Measurements from ENCODE around the gene TSC22D3. TPM values are rescaled to one million over a fixed set of nuclear protein-coding genes. Genes with fewer than 3 reads are reported as not detected.

TSC22D3 gene
- total RNA-seq, 1 donor from 2014 or later: 25.9 TPM

DNA sequence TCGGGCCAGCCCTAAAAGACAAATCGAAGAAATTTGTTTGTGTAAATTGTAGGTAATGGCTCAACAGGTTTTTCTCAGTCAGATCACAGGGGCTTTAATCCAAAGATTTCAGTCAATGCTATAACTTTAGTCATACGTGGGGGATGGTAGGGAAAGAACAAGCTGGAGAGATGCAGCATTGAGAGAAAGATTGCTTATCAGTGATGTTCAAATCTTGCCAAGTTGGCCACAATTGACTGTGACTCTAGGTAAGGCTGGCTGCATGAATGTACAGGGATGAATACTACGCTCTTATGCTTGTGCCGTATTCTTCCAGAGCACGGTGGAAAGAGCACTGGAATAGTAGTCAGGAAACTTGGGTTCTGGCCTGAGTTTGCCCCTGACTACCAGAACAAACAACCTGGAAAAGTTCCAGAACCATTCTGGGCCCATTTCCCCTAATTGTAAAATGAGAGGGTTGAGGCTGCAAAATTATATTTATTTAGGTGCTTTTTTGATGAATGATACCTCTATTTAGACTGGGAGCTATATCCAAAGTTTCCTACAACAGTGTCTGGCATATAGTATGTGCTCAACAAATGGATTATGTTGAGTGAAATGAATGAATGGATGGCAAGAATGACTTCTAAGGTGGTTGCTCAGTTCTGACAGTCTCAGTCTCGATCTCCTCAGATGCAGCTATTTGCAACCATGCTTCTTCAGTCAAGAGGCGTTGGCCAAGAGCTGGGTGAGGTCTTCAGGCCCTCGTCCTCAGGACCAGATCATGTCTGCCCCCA is 44.4 kb downstream of the TSC22D3 start:
- no peak for DNase-seq (ENCODE audit: low read depth, low spot score)

DNA sequence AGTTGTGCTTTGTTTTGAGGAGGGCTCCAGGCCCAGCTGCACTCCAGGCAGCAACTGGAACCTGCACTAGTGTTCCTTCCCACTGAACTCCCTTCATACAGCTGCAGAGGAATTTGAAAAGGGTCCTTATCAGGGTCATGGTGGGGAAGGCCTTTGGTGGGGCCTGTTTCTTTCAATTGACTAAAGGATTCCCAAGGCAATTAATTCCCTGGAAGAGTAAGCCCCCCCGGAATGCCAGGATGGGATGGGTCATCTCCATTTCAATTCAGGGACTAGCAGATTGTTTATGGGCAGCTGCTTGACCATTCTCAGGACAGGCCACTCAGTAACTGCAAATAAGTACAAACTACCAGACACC is 45.3 kb downstream of the TSC22D3 start:
- no peak for DNase-seq (ENCODE audit: low read depth, low spot score)

DNA sequence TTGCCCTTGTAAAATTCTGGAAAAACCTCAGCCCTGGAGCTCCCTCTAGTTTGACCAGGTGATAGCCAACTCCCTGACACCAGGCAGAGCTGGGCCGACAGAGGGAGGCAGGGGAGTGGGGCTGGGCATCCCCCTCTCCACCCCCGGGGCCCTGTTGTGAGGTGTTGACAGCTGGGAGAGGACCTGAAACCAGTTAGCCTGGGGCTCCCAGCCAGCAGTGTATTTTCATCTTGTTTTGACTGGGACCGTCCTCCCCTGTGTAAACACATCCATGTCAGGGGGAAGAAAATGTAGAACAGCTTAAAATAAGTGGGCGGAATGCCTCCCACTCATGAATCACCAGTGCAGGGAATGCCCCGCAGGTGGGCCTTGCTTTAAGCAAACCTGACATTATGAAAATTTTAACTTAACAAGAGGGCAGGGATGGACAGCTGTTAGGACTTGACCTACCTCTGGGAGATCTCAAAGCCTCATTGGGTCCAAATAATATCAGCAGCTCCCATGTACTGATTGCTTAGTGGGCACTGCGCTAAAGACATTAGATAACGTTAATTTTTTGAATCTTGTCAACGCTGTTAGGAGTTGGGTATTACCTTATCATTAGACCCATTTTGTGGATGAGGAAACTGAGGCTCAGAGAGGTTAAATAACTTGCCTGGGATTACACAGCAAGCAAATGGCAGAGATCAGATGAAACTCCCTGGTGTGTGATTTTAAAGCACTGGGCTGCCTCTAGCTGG is 45.9 kb downstream of the TSC22D3 start:
- DNase-seq (ENCODE audit: low read depth, low spot score): no peak

DNA sequence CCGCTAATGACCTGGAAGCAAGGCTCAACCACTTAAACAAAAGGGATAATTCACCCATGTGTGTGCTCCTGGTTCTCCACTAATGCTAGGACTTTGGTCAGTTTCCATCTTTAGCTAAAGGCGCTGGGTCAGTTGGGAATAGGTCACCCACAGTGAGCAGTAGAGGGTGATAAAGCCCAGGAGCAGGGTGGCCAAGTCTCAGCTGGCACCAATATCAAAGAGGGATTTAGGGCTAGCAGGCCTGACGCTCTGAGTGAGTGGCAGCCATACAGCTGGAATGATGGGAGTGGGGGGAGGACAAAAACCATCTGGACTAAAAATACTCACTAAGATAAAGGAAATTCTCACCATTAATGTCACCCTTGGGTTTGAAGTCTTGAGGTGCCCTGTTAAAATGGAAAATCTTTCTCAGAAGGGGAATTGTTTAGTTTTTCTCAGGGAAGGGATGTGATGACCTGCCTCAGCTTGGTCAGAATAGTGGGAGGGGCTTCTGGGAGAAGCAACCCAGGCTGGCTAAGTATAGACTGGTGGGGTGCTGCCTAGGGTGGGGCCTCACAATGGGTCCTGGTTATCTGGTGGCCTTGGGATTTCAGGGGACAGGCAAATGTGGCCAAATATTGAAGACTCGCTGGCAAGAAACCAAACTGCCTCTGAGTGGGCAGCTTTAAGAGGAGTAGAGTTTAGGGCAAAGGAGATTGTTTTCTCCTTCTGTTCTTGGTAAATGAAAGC is 47.1 kb downstream of the TSC22D3 start:
- no peak for DNase-seq (ENCODE audit: low read depth, low spot score)

DNA sequence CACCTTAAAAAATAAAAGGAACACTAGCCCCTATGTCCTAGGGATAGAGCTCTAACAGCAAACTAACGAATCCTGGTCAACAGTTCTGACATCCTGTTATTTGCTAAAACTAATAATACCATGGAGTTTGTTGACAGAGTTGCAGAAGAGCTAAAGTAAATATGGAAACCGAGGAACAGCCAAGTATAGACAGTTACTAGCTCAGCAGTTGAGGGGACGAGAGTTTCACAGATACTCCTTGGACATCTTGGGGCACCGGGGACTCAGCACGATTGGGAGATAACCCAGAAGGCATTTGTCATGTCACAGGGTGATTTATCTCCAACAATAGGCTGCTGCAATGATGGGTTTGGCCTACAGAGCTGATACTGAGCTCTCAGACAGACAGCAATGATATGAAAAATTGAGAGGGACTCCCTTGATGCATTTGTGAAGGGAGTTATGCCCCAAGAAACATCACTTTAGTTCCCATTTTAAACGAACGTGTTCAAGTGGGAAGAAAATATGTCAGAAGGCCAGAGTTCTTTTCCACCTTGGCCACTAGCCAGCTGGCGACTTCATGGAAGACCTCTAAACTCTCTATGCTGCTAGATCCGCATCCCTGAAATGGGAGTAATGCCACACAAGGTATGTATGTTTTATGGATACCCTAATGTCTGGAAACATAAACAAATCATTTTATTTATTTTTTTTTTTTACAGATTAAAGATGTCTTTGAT is 48.6 kb downstream of the TSC22D3 start:
- no peak for DNase-seq (ENCODE audit: low read depth, low spot score)

DNA sequence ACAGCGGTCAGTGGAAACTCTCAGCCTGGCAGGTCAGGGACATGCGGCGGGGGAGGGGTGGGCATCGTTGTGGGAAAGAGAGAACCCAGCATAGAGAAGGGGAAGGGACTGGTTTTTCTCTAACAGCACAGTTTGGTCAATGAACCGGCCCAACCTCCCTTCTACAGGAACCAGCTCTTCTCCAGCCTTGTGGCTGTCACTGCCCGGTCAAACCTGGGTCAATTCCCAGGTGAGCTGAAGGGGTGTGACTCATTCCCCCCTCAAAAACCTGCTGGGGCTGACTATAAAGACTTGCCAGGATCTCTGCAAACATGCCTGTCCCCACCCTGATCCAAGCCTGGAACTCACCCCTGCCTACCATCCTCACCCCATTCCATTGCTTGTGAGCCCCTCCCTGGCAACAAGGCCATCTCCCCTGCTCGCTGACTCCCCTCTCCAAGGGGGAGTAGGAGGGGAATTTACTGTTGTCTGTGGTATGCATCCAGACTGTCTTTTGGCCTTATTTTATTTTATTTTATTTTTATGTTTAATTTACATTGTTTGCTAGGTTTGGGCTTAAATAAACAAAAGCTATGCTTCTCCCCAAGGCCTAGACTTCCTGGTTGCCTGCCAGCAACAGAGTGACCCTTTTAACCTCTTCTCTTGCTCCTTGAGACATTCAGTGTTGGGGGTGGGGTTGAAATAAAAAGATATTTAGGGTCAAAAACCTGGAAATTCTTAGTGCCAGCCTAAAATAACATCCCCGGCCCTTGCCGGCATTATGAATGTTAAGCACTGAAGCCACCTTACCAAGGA is 49.6 kb downstream of the TSC22D3 start:
- DNase-seq (ENCODE audit: low read depth, low spot score): no peak

DNA sequence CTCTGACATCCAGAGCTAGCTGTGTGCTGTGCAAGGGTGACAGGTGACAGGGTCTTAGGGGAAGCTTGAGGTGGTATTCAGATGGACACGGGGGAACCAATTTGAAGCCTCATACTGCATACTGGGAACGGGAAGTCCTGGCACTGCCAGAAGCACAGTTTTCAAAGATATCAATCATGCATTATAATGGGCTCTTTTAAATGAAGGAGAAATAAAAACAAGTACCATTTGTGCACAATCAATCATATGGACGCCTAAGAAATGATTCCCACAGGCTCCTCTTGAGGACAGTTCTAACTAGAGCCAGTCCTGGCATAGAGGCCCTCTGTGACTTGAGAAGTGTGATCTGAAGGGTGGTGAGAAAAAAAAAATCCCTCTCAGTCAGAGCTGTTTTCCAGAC is 50.9 kb downstream of the TSC22D3 start:
- DNase-seq (ENCODE audit: low read depth, low spot score): no peak

DNA sequence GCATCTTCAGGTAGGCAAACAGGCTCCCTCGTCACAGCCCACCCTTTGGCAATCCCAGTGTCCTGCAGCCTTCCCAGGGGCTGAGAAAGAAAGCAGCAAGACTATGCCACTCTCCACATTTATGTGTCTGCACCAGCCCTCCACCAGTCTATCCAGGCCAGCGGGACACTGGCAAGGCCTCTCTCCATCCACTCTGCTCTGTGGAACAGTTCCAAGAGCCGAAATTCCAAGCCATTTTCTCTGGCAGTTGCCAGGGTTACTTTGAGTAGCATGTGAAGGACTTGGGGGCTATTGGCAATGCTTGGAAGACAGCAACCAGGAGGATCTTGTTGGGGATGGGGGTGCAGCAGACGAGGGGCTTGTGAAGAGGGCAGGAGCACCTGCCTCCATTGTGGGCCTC is 52.1 kb downstream of the TSC22D3 start:
- no peak for DNase-seq (ENCODE audit: low read depth, low spot score)

DNA sequence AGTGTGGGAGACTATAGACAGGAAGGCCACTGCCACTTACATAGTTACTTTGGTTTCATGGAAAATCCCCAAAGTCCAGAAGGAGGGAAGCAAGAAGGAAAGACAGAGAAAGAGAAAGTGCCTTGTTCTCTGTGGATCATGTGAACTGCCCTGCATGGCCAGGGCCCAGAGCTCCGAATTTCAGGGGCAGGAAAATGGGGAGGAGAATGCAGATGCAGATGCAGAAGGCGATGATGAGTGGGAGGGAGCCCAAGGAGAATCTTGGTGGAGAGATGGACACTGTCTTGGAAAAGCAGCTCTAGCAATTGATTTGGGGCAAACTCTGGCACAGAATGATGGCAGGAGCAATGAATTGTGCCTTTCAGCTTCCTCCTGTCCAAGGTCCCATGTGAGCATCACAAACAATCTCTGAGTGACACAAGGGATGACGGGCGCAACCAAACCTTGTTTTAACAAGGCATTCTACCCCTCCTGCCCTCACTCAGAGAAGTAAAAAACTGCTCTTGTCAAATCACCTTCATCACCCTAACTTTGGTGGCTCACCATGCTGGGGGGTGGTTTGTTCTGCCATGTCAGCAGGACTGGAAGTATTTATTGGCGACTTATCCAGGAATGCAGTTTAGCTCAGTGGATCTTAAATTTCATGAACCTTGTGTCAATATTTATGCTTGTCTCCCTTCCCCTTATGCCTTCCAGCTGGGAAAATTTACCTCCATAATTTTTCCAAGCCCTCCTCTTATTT is 53.5 kb downstream of the TSC22D3 start:
- DNase-seq (ENCODE audit: low read depth, low spot score): no peak

DNA sequence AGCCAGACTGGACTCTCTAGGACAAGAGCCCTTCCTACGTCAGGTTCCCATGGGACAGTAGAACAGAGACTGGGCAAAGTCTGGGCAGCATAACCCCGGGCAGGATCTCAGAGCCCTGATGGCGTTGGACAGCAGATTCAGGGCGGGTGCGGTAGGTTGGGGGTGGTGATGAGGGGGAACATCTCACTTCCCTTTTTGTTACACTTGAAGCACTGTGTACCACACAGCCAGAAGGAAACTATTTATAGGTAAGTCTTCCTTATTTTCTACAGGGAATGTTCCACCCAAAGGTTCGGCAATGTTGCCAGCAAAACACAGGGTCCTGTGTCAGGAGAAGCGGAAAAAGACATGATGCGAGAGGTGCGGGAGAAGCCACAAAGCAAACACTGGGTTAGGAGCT is 54.3 kb downstream of the TSC22D3 start:
- DNase-seq (ENCODE audit: low read depth, low spot score): no peak

DNA sequence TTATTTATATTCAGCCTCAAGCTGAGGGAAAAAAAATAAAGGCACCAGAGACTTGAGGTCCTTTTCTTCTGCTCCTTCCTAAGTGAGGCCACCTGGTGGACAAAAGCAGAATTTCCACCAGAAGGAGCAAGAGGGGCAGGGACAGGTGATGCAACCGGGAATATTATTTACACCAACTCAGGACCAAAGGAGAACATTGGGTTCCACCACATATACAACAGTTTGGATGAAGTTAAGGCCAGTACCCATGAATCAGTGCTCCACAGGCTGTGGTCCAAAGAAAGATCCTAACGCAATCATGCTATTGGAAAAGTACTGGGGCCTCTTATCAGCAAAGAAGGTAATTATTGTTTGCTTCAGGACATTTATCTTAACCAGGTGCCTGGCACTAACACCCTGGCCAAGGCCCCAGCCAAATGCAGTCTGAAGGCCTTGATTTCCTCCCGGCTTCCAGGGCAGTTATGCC is 57.4 kb downstream of the TSC22D3 start:
- DNase-seq (ENCODE audit: low read depth, low spot score): no peak

DNA sequence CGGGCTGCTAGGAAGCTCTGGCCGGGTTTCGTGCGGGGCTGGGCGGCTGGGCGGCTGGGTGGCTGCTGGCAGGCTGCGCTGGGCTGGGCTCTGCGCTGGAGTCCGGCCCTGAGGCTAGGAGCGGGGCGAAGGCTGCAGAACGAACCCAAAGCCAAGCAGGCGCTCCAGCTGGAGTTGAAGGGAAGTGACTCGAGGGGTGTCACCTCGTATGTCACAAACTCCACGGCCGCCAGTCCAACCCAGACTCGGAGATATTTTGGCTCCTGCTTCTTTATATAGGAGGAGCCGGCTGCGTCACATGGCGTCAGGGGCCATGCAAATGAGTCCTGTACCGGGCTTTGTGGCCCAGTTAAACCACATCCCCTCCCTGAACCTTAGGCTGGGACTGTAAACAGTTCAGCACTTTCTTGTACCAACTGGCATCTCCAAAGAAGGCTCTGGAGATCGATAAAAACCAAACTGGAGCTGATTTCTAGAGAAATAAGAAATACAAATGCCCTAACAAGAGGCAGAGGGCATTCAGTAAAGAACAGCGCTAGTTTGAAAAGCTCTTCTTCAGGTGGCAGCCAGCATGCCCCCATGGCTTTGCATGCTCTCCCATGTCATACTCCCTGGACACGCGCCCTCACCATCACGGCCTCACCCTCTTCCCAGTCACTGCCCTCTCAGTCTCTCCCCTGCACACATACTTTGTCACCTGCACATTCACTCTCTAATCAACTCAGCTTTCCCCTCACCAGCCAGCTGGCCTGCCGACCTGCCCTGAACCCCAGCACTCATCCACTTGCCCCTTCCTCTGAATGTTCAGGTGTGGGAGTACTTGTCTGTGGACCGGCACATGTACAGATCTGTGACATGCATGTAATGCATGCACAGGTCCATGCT is 58.5 kb downstream of the TSC22D3 start:
- DNase-seq (ENCODE audit: low read depth, low spot score): no peak

DNA sequence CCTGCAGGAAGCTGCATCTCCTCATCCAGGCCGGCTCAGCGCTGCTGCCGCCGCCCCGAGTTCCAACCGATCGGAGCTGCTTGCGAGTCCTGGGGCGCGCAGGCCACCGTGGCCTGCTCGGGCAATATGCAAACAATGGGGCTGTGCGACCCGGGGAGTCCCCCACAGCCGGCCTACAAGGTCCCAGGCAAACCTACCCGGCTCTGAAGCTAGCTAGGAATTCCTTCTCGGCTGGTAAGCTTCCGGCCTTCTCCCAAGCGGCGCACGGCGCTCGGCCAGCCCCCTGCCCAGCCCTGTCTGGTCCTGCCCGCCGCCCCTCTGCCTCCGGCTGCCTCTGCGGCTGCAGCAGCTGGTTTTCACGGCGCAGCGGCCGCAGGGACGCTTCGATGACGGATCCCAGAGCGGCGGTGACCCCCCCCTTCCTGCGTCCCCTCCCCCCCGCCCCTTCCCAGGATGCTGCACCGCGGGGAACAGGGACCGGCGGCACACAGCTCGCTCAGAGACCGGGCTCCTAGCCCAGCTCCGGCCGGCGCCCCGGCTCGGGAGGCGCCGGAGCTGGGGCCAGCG is 59.4 kb downstream of the TSC22D3 start:
- DNase-seq (ENCODE audit: low read depth, low spot score): no peak

DNA sequence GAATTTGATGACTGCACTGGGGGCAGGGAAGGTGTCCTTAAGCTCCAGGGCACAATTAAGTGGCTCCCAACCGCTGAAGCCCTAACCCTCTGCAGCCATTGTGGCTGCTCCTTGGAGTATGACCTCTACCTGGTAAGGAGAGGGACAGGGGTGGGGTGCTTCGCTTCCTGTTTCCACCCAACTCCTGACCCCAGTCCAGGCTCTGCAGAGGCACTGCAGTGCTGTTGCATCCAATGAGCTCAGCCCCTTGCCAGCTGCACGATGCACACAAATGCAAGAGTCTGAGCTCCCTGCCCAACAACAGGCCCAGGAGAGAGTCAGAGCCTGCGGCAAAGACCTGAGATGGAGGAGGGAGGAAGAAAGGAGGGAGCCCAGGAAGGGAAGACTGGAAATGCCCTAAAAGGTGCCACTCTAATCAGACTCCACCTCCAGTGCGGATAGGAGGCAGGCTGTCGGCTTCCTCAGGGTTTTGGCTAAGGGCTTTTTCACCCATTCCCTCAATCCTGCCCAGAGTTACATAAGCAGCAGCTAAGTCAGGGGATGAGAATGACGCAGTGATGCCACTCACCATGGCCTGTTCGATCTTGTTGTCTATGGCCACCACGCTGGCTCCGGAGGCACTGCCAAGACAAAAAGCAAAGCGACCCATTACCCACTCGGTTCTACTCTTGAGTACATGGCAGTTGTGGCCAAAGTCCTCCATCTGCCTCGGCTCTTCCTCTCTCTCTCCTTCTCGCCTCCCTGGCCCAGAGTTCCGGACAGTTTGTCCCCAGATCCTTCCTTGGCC is 60.1 kb downstream of the TSC22D3 start:
- DNase-seq (ENCODE audit: low read depth, low spot score): no peak

DNA sequence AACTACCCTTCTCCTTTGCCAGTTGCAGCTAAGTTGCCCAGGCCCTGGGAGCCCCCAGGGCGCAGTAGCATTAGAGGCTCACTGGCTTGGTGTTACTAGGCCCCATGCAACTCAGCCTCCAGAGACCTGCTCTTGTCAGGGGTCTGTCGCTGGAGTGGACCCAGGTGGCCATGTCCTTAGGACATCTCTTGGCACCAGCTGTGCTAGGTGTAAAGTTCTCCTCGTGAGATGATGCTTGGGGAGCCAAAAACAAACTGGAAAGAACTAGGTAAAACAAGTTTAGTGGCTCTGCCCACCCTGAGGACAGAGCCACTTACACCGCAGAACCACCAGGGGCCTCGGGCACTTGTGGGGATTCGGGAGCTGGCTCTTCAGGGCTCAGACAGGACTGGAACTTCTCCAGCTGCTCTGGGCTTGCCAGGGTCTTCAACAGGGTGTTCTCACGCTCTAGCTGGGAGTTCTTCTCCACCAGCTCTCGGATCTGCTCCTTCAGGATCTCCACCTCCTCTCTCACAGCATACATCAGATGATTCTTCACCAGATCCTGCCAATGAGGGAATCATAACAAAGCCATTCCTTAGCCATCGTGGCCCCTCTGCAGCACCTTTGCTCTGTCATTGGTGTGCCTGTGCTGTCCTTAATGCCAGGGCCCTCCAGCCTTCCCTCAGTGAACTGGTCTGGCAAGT is 61.2 kb downstream of the TSC22D3 start:
- DNase-seq (ENCODE audit: low read depth, low spot score): no peak

DNA sequence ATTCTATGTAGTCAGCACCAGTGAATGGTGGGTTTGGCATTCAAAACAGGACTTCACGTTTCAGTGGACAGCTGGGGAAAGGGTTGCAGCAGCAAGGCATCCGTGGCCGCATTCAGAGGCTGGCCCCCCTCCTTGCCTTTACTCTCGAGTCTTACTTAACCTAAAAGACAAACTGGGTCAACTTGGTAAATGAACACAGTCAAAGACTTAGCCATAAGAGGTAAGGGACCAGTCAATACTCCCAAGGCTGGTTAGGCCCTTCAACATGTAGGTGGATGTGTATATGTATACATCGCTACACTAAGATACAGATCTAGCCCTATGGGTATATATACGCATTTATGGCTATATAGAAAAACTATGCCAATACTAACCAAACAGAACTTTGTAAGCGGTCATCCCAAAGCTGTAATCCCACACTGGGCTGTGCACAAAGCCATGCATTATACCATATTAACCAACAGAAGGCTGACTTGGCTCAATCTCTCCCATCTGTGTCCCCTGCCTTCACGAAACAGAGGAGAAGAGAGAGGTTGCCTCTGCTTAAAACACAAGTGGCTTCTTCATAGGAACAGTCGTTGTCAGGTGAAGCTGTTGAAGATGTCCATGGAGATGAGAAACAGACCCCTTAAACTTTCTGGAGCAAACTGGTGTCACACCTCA is 61.9 kb downstream of the TSC22D3 start:
- no peak for DNase-seq (ENCODE audit: low read depth, low spot score)

DNA sequence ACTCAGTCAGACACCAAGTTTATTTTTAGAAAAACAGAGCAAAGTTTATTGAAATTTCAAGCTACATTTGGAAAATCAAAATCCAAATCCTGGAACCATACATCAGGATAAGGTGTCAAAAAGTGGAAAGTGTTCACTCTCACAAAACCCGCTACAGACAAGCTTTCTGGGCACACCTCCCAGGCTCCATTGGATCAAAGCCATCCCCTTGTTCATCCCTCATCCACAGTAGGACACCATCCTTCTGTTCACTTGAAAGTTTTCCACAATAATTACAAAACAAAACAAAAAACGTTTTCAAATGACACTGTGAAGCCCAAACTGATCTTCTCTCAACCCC is 62.4 kb downstream of the TSC22D3 start:
- no peak for DNase-seq (ENCODE audit: low read depth, low spot score)
